ENCODE results near the gene EHHADH. TPM values are rescaled to one million over a fixed set of nuclear protein-coding genes. Genes with fewer than 3 reads are reported as not detected.

Gene EHHADH
- total RNA-seq, 1 donor from 2014 or later = 3.6 TPM

GRCh38 chr3:185199671-185200070 is 54.2 kb downstream of the EHHADH start:
- DNase-seq (ENCODE audit: low read depth) = no peak

DNA sequence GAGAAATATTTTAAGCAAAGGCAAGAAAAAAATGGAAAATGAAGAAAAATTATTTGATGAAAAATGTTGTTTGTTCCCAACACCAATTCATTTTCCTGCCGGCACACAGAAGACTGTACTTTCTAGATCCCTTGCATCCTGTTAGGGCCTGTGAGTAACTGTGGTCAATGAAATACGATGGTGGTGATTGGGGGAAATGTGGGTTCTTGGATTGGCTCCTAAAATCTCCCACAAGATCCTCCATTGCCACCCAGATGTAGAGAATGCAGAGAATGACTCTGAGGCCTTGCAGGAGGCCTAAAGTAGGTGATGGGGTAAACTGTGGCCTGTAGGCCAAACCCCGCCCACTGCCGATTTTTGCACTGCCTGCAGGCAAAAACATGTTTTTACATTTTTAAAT is 54.6 kb downstream of the EHHADH start:
- no peak for DNase-seq (ENCODE audit: low read depth)

GRCh38 chr3:185197068-185197467 is 56.8 kb downstream of the EHHADH start:
- no peak for DNase-seq (ENCODE audit: low read depth)

- DNase-seq (ENCODE audit: low read depth) = no peak
Measured at GRCh38 chr3:185195652-185196051, 58.2 kb downstream of the EHHADH start.

DNA sequence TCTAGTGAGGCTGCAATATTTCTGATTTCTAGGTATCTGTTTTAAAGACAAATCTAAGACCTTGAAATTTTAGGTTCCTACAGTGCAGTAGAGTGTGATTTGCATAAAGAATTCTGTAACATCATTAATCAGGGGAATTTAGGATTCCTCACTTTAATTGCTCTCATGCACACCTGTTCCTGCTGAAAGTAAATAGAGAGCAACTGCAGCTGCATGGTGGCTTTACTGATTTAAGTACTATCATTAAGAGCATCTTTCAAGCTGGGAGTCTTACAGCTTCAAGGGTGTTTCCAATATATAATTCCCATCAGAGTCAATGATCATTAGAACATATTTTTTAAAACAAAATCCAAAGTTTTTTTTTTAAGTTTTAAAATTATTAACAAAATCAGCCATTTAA is 65.0 kb downstream of the EHHADH start:
- no peak for DNase-seq (ENCODE audit: low read depth)

- DNase-seq (ENCODE audit: low read depth) = no peak
Measured at GRCh38 chr3:185187391-185187790, 66.5 kb downstream of the EHHADH start.

- peak; percentile 56 for DNase-seq (ENCODE audit: low read depth)
Measured at GRCh38 chr3:185176750-185177359, 77.0 kb downstream of the EHHADH start.

GRCh38 chr3:185175370-185175987 is 78.4 kb downstream of the EHHADH start:
- DNase-seq (ENCODE audit: low read depth) = peak; percentile 72

- DNase-seq (ENCODE audit: low read depth) = no peak
Measured at GRCh38 chr3:185172086-185173049, 81.5 kb downstream of the EHHADH start.

- DNase-seq (ENCODE audit: low read depth) = peak; percentile 43
Measured at GRCh38 chr3:185164428-185165217, 89.2 kb downstream of the EHHADH start.

- no peak for DNase-seq (ENCODE audit: low read depth)
Measured at GRCh38 chr3:185162634-185163033, 91.2 kb downstream of the EHHADH start.

DNA sequence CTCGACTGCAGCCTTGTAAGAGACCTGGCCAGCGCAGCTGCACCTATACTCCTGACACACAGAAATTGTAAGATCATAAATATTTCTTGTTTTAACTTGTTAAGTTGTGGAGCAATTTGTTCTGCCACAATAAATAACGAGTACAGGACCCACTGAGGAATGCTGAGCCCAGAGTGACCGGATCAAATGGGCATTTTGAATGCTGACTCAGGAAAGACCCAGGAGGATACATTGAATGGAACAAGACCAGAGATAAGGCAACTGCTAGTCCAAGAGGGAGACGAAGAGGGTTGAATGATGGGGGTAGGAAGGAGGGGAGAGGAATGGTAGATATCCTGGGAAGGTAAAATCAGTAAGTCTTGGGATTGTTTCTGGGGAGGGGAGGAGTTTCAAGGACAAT is 92.1 kb downstream of the EHHADH start:
- DNase-seq (ENCODE audit: low read depth) = no peak

GRCh38 chr3:185157347-185157746 is 96.5 kb downstream of the EHHADH start:
- no peak for DNase-seq (ENCODE audit: low read depth)

GRCh38 chr3:185155678-185156077 is 98.2 kb downstream of the EHHADH start:
- no peak for DNase-seq (ENCODE audit: low read depth)

DNA sequence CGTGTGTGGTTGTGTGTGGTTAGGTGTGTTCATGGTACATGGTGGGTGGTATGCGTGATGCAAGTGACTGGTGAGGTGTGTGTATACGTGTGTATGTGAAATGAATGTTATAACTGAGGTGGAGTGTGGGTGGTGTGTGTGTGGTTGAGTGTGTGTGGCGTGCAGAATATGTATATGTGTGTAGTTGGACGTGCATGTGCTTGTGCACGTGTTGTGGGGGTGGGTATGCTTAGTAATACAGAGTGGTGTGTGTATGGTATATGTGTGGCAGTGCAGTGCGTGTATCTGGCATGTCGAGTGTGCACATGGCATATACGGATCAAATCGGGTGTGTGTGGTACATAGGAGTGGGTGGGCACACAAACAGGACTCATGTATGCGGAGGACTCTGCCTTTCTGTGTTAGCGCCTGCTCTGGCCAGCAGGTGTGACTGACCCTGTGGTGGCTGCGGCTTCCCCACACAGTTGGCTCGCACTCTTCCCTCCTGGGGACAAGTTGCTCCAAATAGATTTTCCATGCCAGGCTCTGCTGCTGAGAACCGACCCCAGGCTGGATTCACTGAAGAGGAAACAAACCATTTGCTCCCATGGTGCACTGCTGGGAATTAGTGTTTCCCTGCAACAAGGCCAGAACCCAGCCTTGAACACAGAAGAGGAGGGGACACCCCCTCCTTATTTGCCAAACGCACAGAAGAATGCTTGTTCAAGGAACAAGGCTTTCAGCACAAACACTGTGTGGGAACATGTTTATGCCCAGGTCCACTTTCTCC is 99.8 kb downstream of the EHHADH start:
- DNase-seq (ENCODE audit: low read depth) = peak; percentile 86

- no peak for DNase-seq (ENCODE audit: low read depth)
Measured at GRCh38 chr3:185153171-185153771, 100.6 kb downstream of the EHHADH start.

GRCh38 chr3:185152410-185153170 is 101.3 kb downstream of the EHHADH start, which contains the start of gene C3orf70:
Gene C3orf70, minus strand, starts transcription at chr3:185153060. Its CDS starts 237 bp downstream, at chr3:185152823.
- DNase-seq (ENCODE audit: low read depth) = peak; percentile 45

- no peak for DNase-seq (ENCODE audit: low read depth)
Measured at GRCh38 chr3:185151964-185152409, 101.9 kb downstream of the EHHADH start.
